ENCODE results near the gene MARVELD1. TPM values are rescaled to one million over a fixed set of nuclear protein-coding genes. Genes with fewer than 3 reads are reported as not detected.

Gene MARVELD1
- total and polyA plus RNA-seq, 2 of the 13 experiments (the other 11 are each of a cell fraction or from before 2014, with no cell fraction given), result not detected

GRCh38 chr10:97707134-97707861, 6.2 kb upstream of the MARVELD1 start (continued):
- TF ChIP-seq ZNF281 (CRISPR knock-in tag; IDR thresholded peaks at IDR 0.05; ENCODE audit: borderline replicate concordance) (no peak; the same call in 1 of the 2 replicates), ZNF598 (CRISPR knock-in tag; IDR thresholded peaks at IDR 0.05; ENCODE audit: borderline replicate concordance) (no peak), ZNF850 (CRISPR knock-in tag; conservative IDR thresholded peaks at IDR 0.05) (no peak), DPF2 (CRISPR knock-in tag; IDR thresholded peaks at IDR 0.05; ENCODE audit: borderline replicate concordance, low read depth) (peak; percentile 66; the same call in 1 of the 2 replicates), KDM1A (CRISPR knock-in tag; IDR thresholded peaks at IDR 0.05) (peak; percentile 55; the same call in 1 of the 2 replicates), HIVEP1 (CRISPR knock-in tag; IDR thresholded peaks at IDR 0.05) (peak; percentile 77), ZNF317 (CRISPR knock-in tag; IDR thresholded peaks at IDR 0.05) (0 out of 2 replicates have a peak, but pooled peaks have one; percentile 56), ATF7-NPFF (CRISPR knock-in tag; IDR thresholded peaks at IDR 0.05; ENCODE audit: low read depth) (0 out of 2 replicates have a peak, but pooled peaks have one; percentile 51), ASH2L (IDR thresholded peaks at IDR 0.05; ENCODE audit: insufficient read length, low read depth, low read length) (peak; percentile 49), DZIP1 (CRISPR knock-in tag; IDR thresholded peaks at IDR 0.05) (no peak; the same call in 1 of the 2 replicates), ISL2 (CRISPR knock-in tag; IDR thresholded peaks at IDR 0.05) (no peak; the same call in 1 of the 2 replicates), TCF12 (IDR thresholded peaks at IDR 0.05) (no peak), TCF12 (CRISPR knock-in tag; IDR thresholded peaks at IDR 0.05) (0 out of 2 replicates have a peak, but pooled peaks have one; percentile 43), SRY (CRISPR knock-in tag; IDR thresholded peaks at IDR 0.05) (0 out of 2 replicates have a peak, but pooled peaks have one; percentile 30), TFE3 (CRISPR knock-in tag; IDR thresholded peaks at IDR 0.05) (0 out of 2 replicates have a peak, but pooled peaks have one; percentile 44), ZBTB33 (CRISPR knock-in tag; IDR thresholded peaks at IDR 0.05) (0 out of 2 replicates have a peak, but pooled peaks have one; percentile 15)

Data from HepG2 (cell line).